Measurements from ENCODE around the gene TRIM26. TPM values are rescaled to one million over a fixed set of nuclear protein-coding genes. Genes with fewer than 3 reads are reported as not detected.

The TRIM26 gene
- total and polyA plus RNA-seq, 2 donors (not counting 3 experiments of a cell fraction or from before 2014, with no cell fraction given) = 30.4 to 34.5 TPM

DNA sequence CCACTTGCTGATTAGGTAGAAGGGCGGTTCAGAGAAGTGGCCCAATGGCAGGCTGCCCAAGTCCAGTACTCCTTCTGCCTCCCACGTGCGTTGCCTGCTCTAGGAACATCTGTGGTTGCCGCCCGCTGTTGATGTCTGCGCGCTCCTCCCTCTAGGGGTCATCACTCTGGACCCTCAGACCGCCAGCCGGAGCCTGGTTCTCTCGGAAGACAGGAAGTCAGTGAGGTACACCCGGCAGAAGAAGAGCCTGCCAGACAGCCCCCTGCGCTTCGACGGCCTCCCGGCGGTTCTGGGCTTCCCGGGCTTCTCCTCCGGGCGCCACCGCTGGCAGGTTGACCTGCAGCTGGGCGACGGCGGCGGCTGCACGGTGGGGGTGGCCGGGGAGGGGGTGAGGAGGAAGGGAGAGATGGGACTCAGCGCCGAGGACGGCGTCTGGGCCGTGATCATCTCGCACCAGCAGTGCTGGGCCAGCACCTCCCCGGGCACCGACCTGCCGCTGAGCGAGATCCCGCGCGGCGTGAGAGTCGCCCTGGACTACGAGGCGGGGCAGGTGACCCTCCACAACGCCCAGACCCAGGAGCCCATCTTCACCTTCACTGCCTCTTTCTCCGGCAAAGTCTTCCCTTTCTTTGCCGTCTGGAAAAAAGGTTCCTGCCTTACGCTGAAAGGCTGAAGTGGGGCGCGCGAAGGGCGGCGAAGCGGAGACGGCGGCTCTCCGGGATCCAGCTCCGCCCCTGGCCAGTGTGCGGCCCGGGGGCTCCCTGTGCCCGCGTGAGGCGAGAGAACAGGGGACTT is 41.3 kb downstream of the TRIM26 start:
- no peak for DNase-seq (ENCODE audit: low read depth, low spot score)
- Histone ChIP-seq H3K9me3 (replicated peaks; ENCODE audit: control insufficient read depth, insufficient read depth, low read length) (no peaks in the 10 kb centered on the region), H3K79me2 (ENCODE audit: control insufficient read depth, insufficient read depth, low read length) (no peaks in the 10 kb centered on the region), H3K27me3 (ENCODE audit: control insufficient read depth in 2 of 2, insufficient read depth in 2 of 2, low read length in 2 of 2) (peaks cover 54 to 80% of the 10 kb centered on the region in 2 experiments), H3K36me3 (ENCODE audit: control insufficient read depth in 2 of 2, extremely low read depth in 1 of 2, insufficient read depth in 2 of 2, low read length in 2 of 2) (no peaks in the 10 kb centered on the region), H3K9me1 (replicated peaks; ENCODE audit: control insufficient read depth, extremely low read depth, insufficient read depth, low read length) (no peaks in the 10 kb centered on the region), H4K20me1 (replicated peaks; ENCODE audit: control insufficient read depth, extremely low read depth, insufficient read depth, low read length) (no peaks in the 10 kb centered on the region), H3K4me3 (replicated peaks in 1 of 3; ENCODE audit: insufficient read depth in 1 of 3, low read depth in 1 of 3, low read length in 3 of 3) (no peak overlapping the region), H3K4me1 (ENCODE audit: control insufficient read depth, extremely low read depth, insufficient read depth, low read length) (no peaks in the 10 kb centered on the region), H3K9ac (replicated peaks; ENCODE audit: extremely low read depth, insufficient read depth, low read length) (no peak overlapping the region), H2AFZ (ENCODE audit: low read depth, low read length) (peak overlapping the region; percentile 34), H3K27ac (ENCODE audit: insufficient read depth, low read depth, low read length) (no peak overlapping the region), H3K4me2 (ENCODE audit: insufficient read depth, low read length) (no peak overlapping the region)
- POLR2A ChIA-PET = no interaction called here
- dilution Hi-C loops (cut with MboI; ENCODE audit: extremely low pct_ligation_motif_present, low sequenced_read_pairs) (no loop called here), intact Hi-C loops (cut with micrococcal nuclease) (loop anchor here (10.0 kb wide), 1 partner anchor 147 kb away; no protein-coding TSS in a partner anchor)
- no peak for TF ChIP-seq POLR2AphosphoS5 (IDR thresholded peaks at IDR 0.05; ENCODE audit: insufficient read depth, low read depth, low read length)
- no peak for TF ChIP-seq JUN (IDR thresholded peaks at IDR 0.05; ENCODE audit: borderline replicate concordance, insufficient read depth, insufficient read length, low read depth)
- peak; percentile 86 for TF ChIP-seq EZH2 (IDR thresholded peaks at IDR 0.05; ENCODE audit: borderline replicate concordance, low read depth, low read length, severe bottlenecking)
- TF ChIP-seq MYC (IDR thresholded peaks at IDR 0.05; ENCODE audit: low read depth, low read length) = no peak
- no peak for TF ChIP-seq GATA2 (IDR thresholded peaks at IDR 0.05; ENCODE audit: insufficient read depth, insufficient read length, low read depth, low read length)
- TF ChIP-seq FOS (IDR thresholded peaks at IDR 0.05; ENCODE audit: borderline replicate concordance, insufficient read depth, low read length) = no peak
- no peak for FAIRE-seq
- no TSS peak for BruUV-seq (replicated peaks)
- CTCF ChIA-PET = interaction anchor here (1.1 to 1.2 kb wide), 3 partner anchors 41 to 155 kb away, joined by 3 to 4 read pairs (median 3); no protein-coding TSS in a partner anchor
